OCI-M2 (cell line): ENCODE measurements around the gene PEG3.
"Not testable (repeated sequence)": the region's sequence is repeated elsewhere in the genome, so short reads cannot be mapped to it uniquely, and the experiment has no call there.

Experiments used
- DNase-seq: peaks from one replicate; lab custom pipeline; 2025; ENCODE audit not compliant: unreplicated experiment; lab: John Stamatoyannopoulos, UW

PEG3 gene

DNA sequence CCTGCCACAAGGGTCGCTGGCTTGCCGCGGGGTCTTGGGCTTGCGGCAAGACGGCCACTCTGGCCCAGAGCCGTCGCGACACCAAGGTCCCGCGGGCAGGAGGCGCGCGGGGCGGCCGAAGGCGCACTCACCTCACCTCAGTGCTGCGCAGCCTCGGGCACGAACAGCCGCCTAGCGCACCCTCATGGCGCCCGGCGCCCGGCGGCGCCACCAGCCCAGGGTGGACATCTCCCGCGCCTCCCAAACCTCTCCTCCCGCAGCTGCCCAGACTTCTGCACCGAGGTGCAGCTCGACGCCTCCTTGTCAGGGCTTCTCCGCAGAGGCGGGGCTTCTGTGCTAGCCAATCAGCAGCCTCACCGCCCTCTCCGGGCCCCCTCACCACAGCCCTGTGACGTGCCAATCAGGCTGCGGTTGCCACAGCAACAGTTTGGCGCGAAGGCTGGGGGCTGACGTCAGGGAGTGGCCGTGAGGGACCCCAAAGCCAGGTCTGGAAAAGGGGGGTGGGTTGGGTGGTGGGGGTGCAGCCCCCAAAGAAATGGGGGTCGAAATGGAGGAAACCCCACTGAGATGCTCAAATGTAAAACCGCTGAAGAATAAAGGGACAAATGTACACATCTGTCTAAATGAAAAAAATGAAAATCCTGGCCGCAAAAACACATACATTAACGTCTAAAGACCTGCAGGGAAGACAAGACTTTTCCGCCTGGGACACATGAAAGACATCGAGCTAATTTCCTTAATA, at the start of gene PEG3, which contains the start of gene ZIM2:
TSS of gene PEG3 (minus strand) at position 276 of the 742 bp plus-strand sequence. CDS start 16,071 bp downstream, outside the sequence.
TSS of gene ZIM2 (minus strand) at position 276 of the 742 bp plus-strand sequence. CDS start 16,449 bp downstream, outside the sequence.
- DNase-seq: peak; percentile 60

- no peak for DNase-seq
These were observed 44.9 kb upstream of the PEG3 start for GRCh38 chr19:56885173-56885985.

DNA sequence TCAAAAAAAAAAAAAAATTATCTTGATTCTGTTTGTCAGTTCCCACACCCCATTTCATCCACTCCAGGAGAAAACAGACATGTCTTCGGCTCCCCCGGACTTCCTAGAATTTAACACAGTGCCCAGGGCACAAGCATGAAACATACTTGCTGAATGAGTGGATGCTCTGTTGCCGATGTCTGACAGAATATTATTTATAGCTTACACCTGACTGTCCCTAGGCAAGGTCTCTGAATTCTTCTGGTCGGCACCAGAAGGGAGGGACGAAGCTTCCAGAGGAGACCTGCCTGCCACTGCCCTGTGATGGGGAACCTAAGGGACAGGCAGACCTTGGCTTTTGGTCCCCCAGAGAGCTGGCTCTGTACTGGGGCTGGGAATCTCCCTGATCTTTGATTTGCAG, 43.9 kb upstream of the PEG3 start:
- no peak for DNase-seq

GRCh38 chr19:56880592-56881190, 40.2 kb upstream of the PEG3 start:
- no peak for DNase-seq

GRCh38 chr19:56877069-56877715, 36.7 kb upstream of the PEG3 start:
- no peak for DNase-seq

DNA sequence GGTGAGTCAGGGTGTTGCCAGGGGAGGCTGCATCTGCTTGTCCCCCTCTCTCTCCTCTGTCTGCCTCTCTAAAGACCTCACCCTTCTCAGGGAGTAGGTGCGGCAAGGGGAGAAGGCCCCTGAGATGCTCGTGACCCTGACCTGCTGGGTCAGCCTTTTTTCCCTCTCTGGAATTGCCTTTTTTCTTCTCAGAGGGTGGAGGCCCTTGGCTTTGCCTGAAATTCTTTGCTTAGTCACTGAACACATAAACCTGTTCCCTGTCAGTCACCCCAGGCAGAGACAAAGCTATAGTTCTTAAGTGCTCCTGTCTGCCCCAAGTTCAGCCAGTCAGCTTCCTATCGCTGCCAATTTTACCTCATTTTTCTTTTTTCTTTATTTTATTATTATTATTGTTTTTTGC, 35.2 kb upstream of the PEG3 start:
- no peak for DNase-seq

DNA sequence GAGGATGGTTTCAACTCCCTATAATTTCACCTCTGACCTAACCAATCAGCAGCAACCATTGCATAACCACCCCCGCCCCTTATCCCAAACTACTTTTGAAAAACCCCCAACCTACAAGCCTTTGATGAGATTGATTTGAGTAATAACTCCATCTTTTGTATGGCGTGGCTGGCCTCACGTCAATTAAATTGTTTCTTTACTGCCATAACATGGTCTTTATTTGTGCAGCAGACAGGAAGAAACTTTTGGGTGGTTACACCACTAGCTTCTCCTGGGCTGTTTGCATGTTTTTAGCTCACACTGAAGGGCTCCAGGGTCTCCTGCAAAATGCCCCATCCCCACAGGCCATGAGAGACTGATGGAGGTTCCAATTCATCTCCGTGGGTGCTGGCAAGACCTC, 34.0 kb upstream of the PEG3 start:
- no peak for DNase-seq

DNA sequence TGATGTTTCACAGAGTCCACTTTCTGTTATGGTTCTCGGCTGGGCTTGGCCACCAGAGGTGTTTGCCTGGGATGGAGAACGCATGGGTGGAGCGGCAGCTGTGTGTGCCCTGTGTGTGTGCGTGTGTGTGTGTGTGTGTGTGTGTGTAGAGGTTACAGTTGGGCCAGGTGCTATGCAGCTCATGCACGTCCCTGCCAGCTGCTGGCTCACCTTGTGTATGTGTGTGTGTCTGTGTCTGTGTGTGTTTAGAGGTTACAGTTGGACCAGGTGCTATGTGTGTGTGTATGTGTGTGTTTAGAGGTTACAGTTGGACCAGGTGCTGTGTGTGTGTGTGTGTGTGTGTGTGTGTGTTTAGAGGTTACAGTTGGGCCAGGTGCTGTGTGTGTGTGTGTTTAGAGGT, 33.0 kb upstream of the PEG3 start:
- DNase-seq: no peak

- DNase-seq: no peak
These were observed 29.4 kb upstream of the PEG3 start for GRCh38 chr19:56869886-56870285.

DNA sequence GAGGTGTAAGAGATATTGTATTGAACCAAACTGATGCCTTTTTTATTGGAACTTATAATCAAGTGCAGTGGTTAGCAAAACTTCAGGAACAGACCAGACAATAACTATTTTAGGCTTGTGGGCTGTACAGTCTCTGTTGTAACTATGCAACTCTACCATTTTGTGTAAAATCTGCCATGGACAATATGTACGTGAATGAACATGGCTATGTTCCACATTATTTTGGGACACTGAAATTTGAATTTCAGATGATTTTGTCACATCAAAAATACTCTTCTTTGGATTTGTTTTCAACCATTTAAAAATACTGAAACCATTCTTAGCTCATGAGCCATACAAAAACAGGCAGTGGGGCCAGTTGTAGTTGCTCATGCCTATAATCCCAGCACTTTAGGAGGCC, 27.9 kb upstream of the PEG3 start:
- no peak for DNase-seq

- no peak for DNase-seq
These were observed 26.0 kb upstream of the PEG3 start for GRCh38 chr19:56866538-56866937.

- DNase-seq: no peak
These were observed 24.1 kb upstream of the PEG3 start for GRCh38 chr19:56864443-56865125.

DNA sequence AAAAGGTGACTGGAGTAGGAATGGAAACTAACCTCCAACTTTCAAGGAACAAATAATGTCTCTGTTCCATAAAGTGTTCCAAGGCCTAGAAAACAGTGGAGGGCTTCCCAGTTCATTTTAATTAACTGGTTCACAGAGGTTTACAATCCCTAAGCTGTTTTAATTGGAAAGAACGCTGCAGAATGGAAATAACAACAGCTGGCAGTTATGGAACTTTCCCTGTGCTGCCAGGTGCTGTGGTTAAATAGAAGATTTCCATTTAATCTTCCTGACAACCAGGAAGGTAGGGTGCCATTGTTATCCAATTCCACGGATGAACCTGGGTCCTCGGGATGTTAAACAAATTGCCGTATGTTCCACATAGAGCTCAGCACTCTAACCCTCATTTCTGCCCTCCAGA, 22.2 kb upstream of the PEG3 start:
- DNase-seq: no peak

DNA sequence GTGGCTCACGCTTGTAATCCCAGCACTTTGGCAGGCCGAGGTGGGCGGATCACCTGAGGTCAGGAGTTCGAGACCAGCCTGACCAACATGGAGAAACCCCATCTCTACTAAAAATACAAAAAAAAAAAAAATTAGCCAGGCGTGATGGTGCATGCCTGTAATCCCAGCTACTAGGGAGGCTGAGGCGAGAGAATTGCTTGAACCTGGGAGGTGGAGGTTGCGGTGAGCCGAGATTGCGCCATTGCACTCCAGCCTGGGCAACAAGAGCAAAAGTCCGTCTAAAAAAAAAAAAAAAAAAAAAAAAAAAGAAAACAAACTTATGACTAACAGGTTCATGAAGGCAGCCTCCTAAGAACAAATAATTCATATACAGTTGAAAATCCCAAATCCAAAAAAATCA, 19.9 kb upstream of the PEG3 start:
- not testable (repeated sequence) for DNase-seq

- no peak for DNase-seq
These were observed 17.5 kb upstream of the PEG3 start for GRCh38 chr19:56858026-56858425.

GRCh38 chr19:56856822-56857221, 16.3 kb upstream of the PEG3 start:
- no peak for DNase-seq

- DNase-seq: not testable (repeated sequence)
These were observed 11.8 kb upstream of the PEG3 start for GRCh38 chr19:56852361-56852760.

DNA sequence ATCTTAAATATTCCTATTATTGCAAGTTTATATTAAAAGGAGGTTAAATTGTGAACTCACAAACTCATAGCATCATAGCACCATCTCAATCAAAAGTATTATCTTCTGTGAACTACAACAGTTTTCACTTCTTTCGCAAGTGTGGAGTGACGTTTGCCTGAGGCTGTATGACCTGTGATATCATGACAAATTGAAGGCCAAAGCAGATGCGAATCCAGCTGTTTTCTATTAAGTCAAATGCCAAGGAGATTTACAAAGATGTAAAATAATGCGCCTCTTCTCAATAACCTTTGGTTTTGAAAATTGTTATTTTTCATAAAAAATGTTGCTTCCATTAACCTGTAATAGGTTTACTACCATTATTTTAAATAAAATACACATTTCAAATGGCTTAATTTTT, 7.6 kb upstream of the PEG3 start:
- no peak for DNase-seq

- no peak for DNase-seq
These were observed 1.9 kb upstream of the PEG3 start for GRCh38 chr19:56842412-56842811.

GRCh38 chr19:56841193-56841543, 642 bp upstream of the PEG3 start:
- DNase-seq: no peak
